MM.1S (cell line): ENCODE data around the gene PIWIL1.

Experiments used
- EZH2 ChIP-seq: fragments of 300-600 bp; sonication (generic); optimal IDR thresholded peaks from 2 replicates; pipeline ENCODE3; 2017; ENCODE audit warnings: low read depth, mild to moderate bottlenecking, antibody characterized with exemption, low read length, mixed read lengths
- EZH2phosphoT487 ChIP-seq: fragments of 300-600 bp; sonication (generic); IDR thresholded peaks from 2 replicates; pipeline ENCODE4 v1.6.1; 2018; ENCODE audit warnings: antibody characterized with exemption, low read length
- TF ChIP-seq, protein P1 (sequence below): fragments of 300-600 bp; sonication (generic); IDR thresholded peaks from 2 replicates; pipeline ENCODE4 v1.5.1; 2016; ENCODE audit warnings: antibody characterized with exemption, low read length, mixed read lengths

DNA sequence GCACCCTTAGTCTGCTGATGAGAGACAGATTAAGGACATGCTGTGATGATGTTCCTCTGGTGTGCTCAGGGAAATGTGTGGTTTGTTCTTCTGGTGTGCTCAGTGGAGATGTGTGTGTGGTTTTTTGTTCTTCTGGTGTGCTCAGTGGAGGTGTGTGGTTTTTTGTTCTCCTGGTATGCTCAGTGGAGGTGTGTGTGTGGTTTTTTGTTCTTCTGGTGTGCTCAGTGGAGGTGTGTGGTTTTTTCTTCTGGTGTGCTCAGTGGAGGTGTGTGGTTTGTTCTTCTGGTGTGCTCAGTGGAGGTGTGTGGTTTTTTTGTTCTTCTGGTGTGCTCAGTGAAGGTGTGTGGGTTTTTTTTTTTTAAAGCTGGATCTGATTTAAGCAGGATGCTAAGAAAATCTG is 15.4 kb downstream of the PIWIL1 start:
- TF ChIP-seq, protein P1, sequence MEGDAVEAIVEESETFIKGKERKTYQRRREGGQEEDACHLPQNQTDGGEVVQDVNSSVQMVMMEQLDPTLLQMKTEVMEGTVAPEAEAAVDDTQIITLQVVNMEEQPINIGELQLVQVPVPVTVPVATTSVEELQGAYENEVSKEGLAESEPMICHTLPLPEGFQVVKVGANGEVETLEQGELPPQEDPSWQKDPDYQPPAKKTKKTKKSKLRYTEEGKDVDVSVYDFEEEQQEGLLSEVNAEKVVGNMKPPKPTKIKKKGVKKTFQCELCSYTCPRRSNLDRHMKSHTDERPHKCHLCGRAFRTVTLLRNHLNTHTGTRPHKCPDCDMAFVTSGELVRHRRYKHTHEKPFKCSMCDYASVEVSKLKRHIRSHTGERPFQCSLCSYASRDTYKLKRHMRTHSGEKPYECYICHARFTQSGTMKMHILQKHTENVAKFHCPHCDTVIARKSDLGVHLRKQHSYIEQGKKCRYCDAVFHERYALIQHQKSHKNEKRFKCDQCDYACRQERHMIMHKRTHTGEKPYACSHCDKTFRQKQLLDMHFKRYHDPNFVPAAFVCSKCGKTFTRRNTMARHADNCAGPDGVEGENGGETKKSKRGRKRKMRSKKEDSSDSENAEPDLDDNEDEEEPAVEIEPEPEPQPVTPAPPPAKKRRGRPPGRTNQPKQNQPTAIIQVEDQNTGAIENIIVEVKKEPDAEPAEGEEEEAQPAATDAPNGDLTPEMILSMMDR = no peak
- TF ChIP-seq EZH2 (no peak), EZH2phosphoT487 (no peak)
